Astrocyte (in vitro differentiated cells and primary cell): ENCODE data around the gene HOXA5. TPM values are rescaled to one million over a fixed set of nuclear protein-coding genes. Genes with fewer than 3 reads are reported as not detected.

Experiments used
- DNase-seq: peaks from one replicate; pipeline ENCODE4 v3.0.0-alpha.2; 2010; ENCODE audit warnings: low read depth
- FAIRE-seq: peaks from 2 replicates; lab custom pipeline; 2011; peaks lifted over from hg19 to GRCh38; lab: Jason Lieb, UNC
- H2AFZ ChIP-seq: 2 replicates; pipeline ENCODE4 v1.6.0; 2012; ENCODE audit warnings: low read depth, low read length, inconsistent platforms
- H3K27ac ChIP-seq: 2 replicates; pipeline ENCODE4 v1.5.1; 2011; ENCODE audit warnings: low read depth, low read length, inconsistent platforms
- H3K27me3 ChIP-seq: 2 replicates; pipeline ENCODE4 v1.6.0; 2011; ENCODE audit warnings: low read length, inconsistent platforms; ENCODE audit not compliant: insufficient read depth
- H3K36me3 ChIP-seq: 2 replicates; pipeline ENCODE4 v1.5.1; 2011; ENCODE audit warnings: low read length, inconsistent platforms; ENCODE audit not compliant: insufficient read depth
- H3K4me1 ChIP-seq: 2 replicates; pipeline ENCODE4 v1.5.1; 2011; ENCODE audit warnings: low read length, inconsistent platforms; ENCODE audit not compliant: insufficient read depth
- H3K4me2 ChIP-seq: 2 replicates; pipeline ENCODE4 v1.6.0; 2012; ENCODE audit warnings: low read length, inconsistent platforms
- H3K4me3 ChIP-seq: 2 replicates; pipeline ENCODE4 v1.5.1; 2011; ENCODE audit warnings: low read depth, mild to moderate bottlenecking, low read length, inconsistent platforms; ENCODE audit not compliant: insufficient read depth
- H3K79me2 ChIP-seq: 2 replicates; pipeline ENCODE4 v1.6.0; 2012; ENCODE audit warnings: mild to moderate bottlenecking, low read length, inconsistent platforms; ENCODE audit not compliant: insufficient read depth
- H3K9ac ChIP-seq: 2 replicates; pipeline ENCODE4 v1.6.0; 2012; ENCODE audit warnings: mild to moderate bottlenecking, low read length, inconsistent platforms
- H3K9me3 ChIP-seq: 2 replicates; pipeline ENCODE4 v1.5.1; 2012; ENCODE audit warnings: low read depth, mild to moderate bottlenecking, low read length, inconsistent platforms; ENCODE audit not compliant: insufficient read depth
- H4K20me1 ChIP-seq: 2 replicates; pipeline ENCODE4 v1.6.0; 2012; ENCODE audit warnings: low read length, inconsistent platforms; ENCODE audit not compliant: insufficient read depth
- H3K27ac Mint-ChIP-seq: one replicate; pipeline ENCODE4 v1.8.0; 2021; ENCODE audit warnings: mild to moderate bottlenecking, mixed read lengths; ENCODE audit not compliant: unreplicated experiment
- H3K27me3 Mint-ChIP-seq: one replicate; pipeline ENCODE4 v1.8.0; 2021; ENCODE audit warnings: low read depth, mixed read lengths; ENCODE audit not compliant: unreplicated experiment
- H3K36me3 Mint-ChIP-seq: one replicate; pipeline ENCODE4 v1.8.0; 2021; ENCODE audit warnings: low read depth, mixed read lengths; ENCODE audit not compliant: unreplicated experiment
- H3K4me1 Mint-ChIP-seq: one replicate; pipeline ENCODE4 v1.8.0; 2021; ENCODE audit warnings: low read depth, mixed read lengths; ENCODE audit not compliant: unreplicated experiment
- H3K4me3 Mint-ChIP-seq: one replicate; pipeline ENCODE4 v1.8.0; 2021; ENCODE audit warnings: mild to moderate bottlenecking, moderate library complexity, mixed read lengths; ENCODE audit not compliant: unreplicated experiment
- H3K9me3 Mint-ChIP-seq: one replicate; pipeline ENCODE4 v1.8.0; 2021; ENCODE audit warnings: mild to moderate bottlenecking, mixed read lengths; ENCODE audit not compliant: unreplicated experiment
- CTCF ChIP-seq: IDR thresholded peaks from 2 replicates; pipeline ENCODE4 v1.5.1; 2011; ENCODE audit warnings: low read depth, mild to moderate bottlenecking, inconsistent platforms, low read length, moderate library complexity; ENCODE audit not compliant: insufficient read depth
- EZH2 ChIP-seq: IDR thresholded peaks from 2 replicates; pipeline ENCODE4 v1.6.1; 2012; ENCODE audit warnings: mild to moderate bottlenecking, low read length, inconsistent platforms; ENCODE audit not compliant: insufficient read depth
- total RNA-seq: library from RNA; stranded (reverse); gene quantifications from 2 replicates; pipeline ENCODE4 v1.2.1, GENCODE V29; 2021

Gene HOXA5
- total RNA-seq, 1 donor from 2014 or later, result not detected

GRCh38 chr7:27179503-27180430 is 36.3 kb upstream of the HOXA5 start:
- H3K4me1 Mint-ChIP-seq, result no peaks in the 10 kb centered on the region
- Histone ChIP-seq H3K9me3 (peaks cover 8% of the 10 kb centered on the region), H4K20me1 (peaks cover 1% of the 10 kb centered on the region), H3K4me3 (no peak overlapping the region), H3K4me2 (peak overlapping the region; percentile 77), H3K27ac (no peak overlapping the region), H3K79me2 (no peaks in the 10 kb centered on the region), H3K36me3 (no peaks in the 10 kb centered on the region), H3K4me1 (peaks cover 7% of the 10 kb centered on the region), H3K27me3 (peaks cover 97% of the 10 kb centered on the region), H3K9ac (no peak overlapping the region), H2AFZ (no peak overlapping the region)
- peaks cover under 1% of the 10 kb centered on the region for H3K36me3 Mint-ChIP-seq
- FAIRE-seq (no peak), DNase-seq (no peak)
- H3K27me3 Mint-ChIP-seq, result peaks cover 88% of the 10 kb centered on the region
- peaks cover 28% of the 10 kb centered on the region for H3K9me3 Mint-ChIP-seq
- TF ChIP-seq EZH2 (peak; percentile 79), CTCF (peak; percentile 62)
- H3K27ac Mint-ChIP-seq, result no peak overlapping the region
- no peak overlapping the region for H3K4me3 Mint-ChIP-seq

- Histone ChIP-seq H3K79me2 (no peaks in the 10 kb centered on the region), H3K4me1 (peaks cover 5% of the 10 kb centered on the region), H3K4me2 (no peak overlapping the region), H3K27ac (no peak overlapping the region), H3K9ac (no peak overlapping the region), H3K36me3 (no peaks in the 10 kb centered on the region), H2AFZ (no peak overlapping the region), H3K4me3 (no peak overlapping the region), H3K27me3 (peaks cover 99% of the 10 kb centered on the region), H3K9me3 (peaks cover 8% of the 10 kb centered on the region), H4K20me1 (no peaks in the 10 kb centered on the region)
- Mint-ChIP-seq H3K4me1 (no peaks in the 10 kb centered on the region), H3K36me3 (no peaks in the 10 kb centered on the region), H3K27ac (no peak overlapping the region), H3K4me3 (no peak overlapping the region), H3K9me3 (peaks cover 29% of the 10 kb centered on the region), H3K27me3 (peaks cover 86% of the 10 kb centered on the region)
- DNase-seq (no peak), FAIRE-seq (no peak)
- TF ChIP-seq EZH2 (no peak), CTCF (no peak)
Measured at GRCh38 chr7:27179030-27179429, 35.5 kb upstream of the HOXA5 start.

GRCh38 chr7:27178366-27178765 is 34.9 kb upstream of the HOXA5 start:
- no peak overlapping the region for H3K4me3 ChIP-seq
- no peak overlapping the region for H3K9ac ChIP-seq
- H3K27ac Mint-ChIP-seq, result no peak overlapping the region
- TF ChIP-seq CTCF, result no peak
- TF ChIP-seq EZH2, result no peak
- no peaks in the 10 kb centered on the region for H3K79me2 ChIP-seq
- H3K9me3 ChIP-seq, result peaks cover 8% of the 10 kb centered on the region
- no peaks in the 10 kb centered on the region for H3K36me3 ChIP-seq
- DNase-seq (no peak), FAIRE-seq (no peak)
- H3K27me3 ChIP-seq, result peaks cover 96% of the 10 kb centered on the region
- no peak overlapping the region for H3K4me3 Mint-ChIP-seq
- no peaks in the 10 kb centered on the region for H3K4me1 Mint-ChIP-seq
- H3K36me3 Mint-ChIP-seq, result no peaks in the 10 kb centered on the region
- H3K9me3 Mint-ChIP-seq, result peaks cover 29% of the 10 kb centered on the region
- peaks cover 5% of the 10 kb centered on the region for H3K4me1 ChIP-seq
- no peak overlapping the region for H3K27ac ChIP-seq
- H3K27me3 Mint-ChIP-seq, result peaks cover 81% of the 10 kb centered on the region
- H3K4me2 ChIP-seq, result no peak overlapping the region
- no peak overlapping the region for H2AFZ ChIP-seq
- H4K20me1 ChIP-seq, result no peaks in the 10 kb centered on the region
